Upper lobe of left lung (tissue), 6 donors: ENCODE data around the gene SLC5A1. TPM values are rescaled to one million over a fixed set of nuclear protein-coding genes. Genes with fewer than 3 reads are reported as not detected.
"Not testable (repeated sequence)": the region's sequence is repeated elsewhere in the genome, so short reads cannot be mapped to it uniquely, and the experiment has no call there.

Experiments used
- ATAC-seq, 2 donors: fragments of 200-7000 bp; cut with Tn5 transposase; one replicate each; pipeline ENCODE4 v1.9.1; 2022; ENCODE audit warnings: mild to moderate bottlenecking in 2 of 2, moderate library complexity in 2 of 2; ENCODE audit not compliant: low FRiP score in 2 of 2
- DNase-seq, 2 donors: peaks; one replicate each; pipeline ENCODE4 v3.0.0-alpha.2; 2019 to 2020
- H3K27ac ChIP-seq, 4 donors: fragments of 200-600 bp; sonication (generic); one replicate each; pipeline ENCODE4 v1.5.1; 2016 to 2019
- H3K27me3 ChIP-seq, 4 donors: fragments of 200-600 bp; sonication (generic); one replicate each; pipeline ENCODE4 v1.5.1; 2017 to 2019
- H3K36me3 ChIP-seq, 4 donors: fragments of 200-600 bp; sonication (generic); one replicate each; pipeline ENCODE4 v1.5.1; 2016 to 2019
- H3K4me1 ChIP-seq, 4 donors: fragments of 200-600 bp; sonication (generic); one replicate each; pipeline ENCODE4 v1.5.1; 2018 to 2019
- H3K4me3 ChIP-seq, 4 donors: fragments of 200-600 bp; sonication (generic); one replicate each; pipeline ENCODE4 v1.5.1; 2017 to 2019; ENCODE audit warnings: mild to moderate bottlenecking in 2 of 4, moderate library complexity in 1 of 4
- H3K9me3 ChIP-seq, 4 donors: fragments of 200-600 bp; sonication (generic); one replicate each; pipeline ENCODE4 v1.5.1; 2018 to 2019
- EP300 ChIP-seq, 4 donors: sonication (generic); formaldehyde crosslinking; IDR thresholded peaks; one replicate each; pipeline ENCODE4 v1.5.1; 2017; ENCODE audit warnings: antibody characterized with exemption in 4 of 4, control low read depth in 2 of 4
- POLR2A ChIP-seq, 4 donors: fragments of 450-650 bp; IDR thresholded peaks; one replicate each; pipeline ENCODE4 v1.5.1; 2016 to 2017; ENCODE audit warnings: antibody characterized with exemption in 4 of 4, mild to moderate bottlenecking in 2 of 4
- POLR2AphosphoS5 ChIP-seq, 2 donors: sonication (generic); formaldehyde crosslinking; IDR thresholded peaks; one replicate each; pipeline ENCODE4 v1.5.1; 2017; ENCODE audit warnings: antibody characterized with exemption in 2 of 2
- WGBS, 2 donors: methylation state at CpG; one replicate each; pipeline ENCODE4 v1.1.5; 2017 to 2018; 5-methylcytosine and 5-hydroxymethylcytosine counted together
- total RNA-seq, 6 donors: library from RNA; depleted of rRNA in 4 of 6; stranded (reverse); fragments of >200 nt in 4 of 6; gene quantifications; one replicate each; pipeline versions ENCODE4 v1.1.0 to v1.2.1, GENCODE V29; 2016 to 2021
- TF ChIP-seq, protein P1 (sequence below), 6 experiments: fragments of 450-650 bp in 4 of 6; fragments of 200-600 bp in 2 of 6; sonication (generic) in 2 of 6; IDR thresholded peaks; one replicate each; pipeline ENCODE4 v1.5.1; 2016 to 2019; ENCODE audit warnings: antibody characterized with exemption in 6 of 6
- donor health status: DM: no; HTN: no; CAD: no; lungs with moderate emphysema.
- donor health status: DM: no; HTN: yes; CAD: no; lungs with severe emphysema.

Gene SLC5A1
- total RNA-seq, 6 donors from 2014 or later: 1.1 to 10.0 (median 2.0) TPM; not detected in 1

DNA sequence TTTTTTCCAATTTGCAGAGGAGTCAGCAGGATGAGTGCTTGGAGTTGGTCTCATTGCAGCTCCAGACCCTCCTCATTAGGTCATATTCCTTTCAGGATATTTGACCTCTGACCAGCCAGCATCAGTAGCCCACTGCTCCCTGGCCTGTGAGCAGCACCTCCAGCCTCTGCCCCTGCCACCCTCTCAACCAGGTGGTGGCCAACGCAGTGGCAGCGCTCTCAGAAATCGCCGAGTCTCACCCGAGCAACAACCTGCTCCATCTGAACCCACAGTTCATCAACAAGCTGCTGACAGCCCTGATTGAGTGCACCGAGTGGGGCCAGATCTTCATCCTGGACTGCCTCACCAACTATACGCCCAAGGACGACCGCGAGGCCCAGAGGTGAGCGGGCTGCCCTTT, 89.1 kb downstream of the SLC5A1 start:
- DNase-seq (peak in 1 of 2 donors; percentile 44), ATAC-seq (no peak)
- no peaks in the 10 kb centered on the region for H3K27me3 ChIP-seq
- no peak for TF ChIP-seq POLR2A (IDR thresholded peaks at IDR 0.05)
- TF ChIP-seq, protein P1, sequence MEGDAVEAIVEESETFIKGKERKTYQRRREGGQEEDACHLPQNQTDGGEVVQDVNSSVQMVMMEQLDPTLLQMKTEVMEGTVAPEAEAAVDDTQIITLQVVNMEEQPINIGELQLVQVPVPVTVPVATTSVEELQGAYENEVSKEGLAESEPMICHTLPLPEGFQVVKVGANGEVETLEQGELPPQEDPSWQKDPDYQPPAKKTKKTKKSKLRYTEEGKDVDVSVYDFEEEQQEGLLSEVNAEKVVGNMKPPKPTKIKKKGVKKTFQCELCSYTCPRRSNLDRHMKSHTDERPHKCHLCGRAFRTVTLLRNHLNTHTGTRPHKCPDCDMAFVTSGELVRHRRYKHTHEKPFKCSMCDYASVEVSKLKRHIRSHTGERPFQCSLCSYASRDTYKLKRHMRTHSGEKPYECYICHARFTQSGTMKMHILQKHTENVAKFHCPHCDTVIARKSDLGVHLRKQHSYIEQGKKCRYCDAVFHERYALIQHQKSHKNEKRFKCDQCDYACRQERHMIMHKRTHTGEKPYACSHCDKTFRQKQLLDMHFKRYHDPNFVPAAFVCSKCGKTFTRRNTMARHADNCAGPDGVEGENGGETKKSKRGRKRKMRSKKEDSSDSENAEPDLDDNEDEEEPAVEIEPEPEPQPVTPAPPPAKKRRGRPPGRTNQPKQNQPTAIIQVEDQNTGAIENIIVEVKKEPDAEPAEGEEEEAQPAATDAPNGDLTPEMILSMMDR (IDR thresholded peaks at IDR 0.05): no peak
- TF ChIP-seq EP300 (IDR thresholded peaks at IDR 0.05): no peak
- TF ChIP-seq POLR2AphosphoS5 (IDR thresholded peaks at IDR 0.05): no peak
- 95 to 98% methylated on average over 8 to 11 of the region's 11 CpGs for WGBS, 2 donors
- no peak overlapping the region for H3K4me3 ChIP-seq
- H3K9me3 ChIP-seq: no peaks in the 10 kb centered on the region
- H3K4me1 ChIP-seq: no peaks in the 10 kb centered on the region
- no peaks in the 10 kb centered on the region for H3K36me3 ChIP-seq
- no peak overlapping the region for H3K27ac ChIP-seq

DNA sequence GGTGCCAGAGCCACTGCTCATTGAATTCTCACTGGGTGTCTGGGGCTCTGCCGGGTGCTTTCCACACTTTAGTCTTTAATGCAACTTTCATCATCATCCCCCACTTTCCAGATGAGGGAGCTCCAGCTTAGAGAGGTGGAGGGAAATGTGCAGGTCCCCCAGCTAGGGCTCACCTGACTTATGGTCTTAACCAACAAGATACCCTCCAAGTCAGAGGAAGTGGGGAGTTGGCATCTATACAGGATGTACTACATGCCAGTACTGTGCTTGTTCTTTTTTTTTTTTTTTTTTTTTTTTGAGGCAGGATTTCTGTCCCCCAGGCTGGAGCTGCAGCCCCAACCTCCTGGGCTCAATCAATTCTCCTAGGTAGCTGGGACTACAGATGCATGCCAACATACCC, 89.7 kb downstream of the SLC5A1 start:
- Histone ChIP-seq H3K4me3 (no peak overlapping the region), H3K27me3 (no peaks in the 10 kb centered on the region), H3K9me3 (no peaks in the 10 kb centered on the region), H3K36me3 (no peaks in the 10 kb centered on the region), H3K27ac (no peak overlapping the region), H3K4me1 (peaks cover 0 to 3% (median 0%) of the 10 kb centered on the region in 4 donors)
- ATAC-seq (no peak), DNase-seq (no peak)
- TF ChIP-seq, protein P1 (IDR thresholded peaks at IDR 0.05): no peak
- TF ChIP-seq POLR2A (IDR thresholded peaks at IDR 0.05) (no peak), POLR2AphosphoS5 (IDR thresholded peaks at IDR 0.05) (no peak), EP300 (IDR thresholded peaks at IDR 0.05) (no peak)
- 70 to 83% methylated on average over 1 of the region's 1 CpG for WGBS, 2 donors

DNA sequence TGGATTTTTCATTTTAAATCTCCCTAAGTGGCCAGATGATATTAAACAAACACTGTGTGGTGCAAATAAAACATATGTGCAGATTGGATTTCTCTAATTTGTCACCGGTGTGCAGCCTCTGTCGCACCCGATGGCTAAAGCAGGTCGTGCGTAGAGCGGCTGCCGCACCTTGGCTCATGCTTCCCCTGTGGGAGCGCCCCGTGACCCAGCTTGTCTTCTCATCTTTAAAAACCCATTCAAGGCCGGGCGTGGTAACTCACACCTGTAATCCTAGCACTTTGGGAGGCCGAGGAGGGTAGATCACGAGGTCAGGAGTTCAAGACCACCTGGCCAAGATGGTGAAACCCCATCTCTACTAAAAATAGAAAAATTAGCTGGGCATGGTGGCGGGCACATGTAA, 91.7 kb downstream of the SLC5A1 start:
- not testable (repeated sequence) for H3K36me3 ChIP-seq, H3K4me3 ChIP-seq, H3K27me3 ChIP-seq, H3K9me3 ChIP-seq, H3K27ac ChIP-seq, ATAC-seq, H3K4me1 ChIP-seq
- WGBS, 2 donors: 91 to 92% methylated on average over 12 to 14 of the region's 14 CpGs
- peak in 1 of 2 donors; percentile 43 for DNase-seq

DNA sequence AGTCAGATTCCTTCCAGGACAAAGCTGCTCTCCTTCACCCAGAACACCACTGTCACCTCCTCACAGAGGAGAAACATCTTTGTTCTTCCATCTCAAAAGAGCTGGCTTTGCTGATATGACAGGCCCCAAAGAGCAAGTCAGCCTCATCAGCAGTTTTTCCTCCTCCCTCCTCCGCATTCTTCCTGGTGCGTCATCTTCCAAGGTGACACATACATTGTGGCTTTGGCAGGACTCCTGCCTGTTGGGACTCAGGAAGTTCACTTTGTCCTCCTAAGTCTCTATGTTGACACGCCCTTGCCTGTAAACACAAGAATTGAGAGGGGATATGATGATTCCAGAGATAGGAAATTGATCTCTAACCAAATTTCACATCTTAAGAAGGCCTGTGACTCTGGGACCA, 92.9 kb downstream of the SLC5A1 start:
- H3K4me1 ChIP-seq, H3K27me3 ChIP-seq, ATAC-seq, H3K9me3 ChIP-seq, H3K36me3 ChIP-seq, H3K4me3 ChIP-seq, H3K27ac ChIP-seq, DNase-seq: not testable (repeated sequence)
- WGBS, 2 donors: 64 to 82% methylated on average over 3 of the region's 3 CpGs
- TF ChIP-seq POLR2AphosphoS5 (IDR thresholded peaks at IDR 0.05): peak; percentile 10 to 34

DNA sequence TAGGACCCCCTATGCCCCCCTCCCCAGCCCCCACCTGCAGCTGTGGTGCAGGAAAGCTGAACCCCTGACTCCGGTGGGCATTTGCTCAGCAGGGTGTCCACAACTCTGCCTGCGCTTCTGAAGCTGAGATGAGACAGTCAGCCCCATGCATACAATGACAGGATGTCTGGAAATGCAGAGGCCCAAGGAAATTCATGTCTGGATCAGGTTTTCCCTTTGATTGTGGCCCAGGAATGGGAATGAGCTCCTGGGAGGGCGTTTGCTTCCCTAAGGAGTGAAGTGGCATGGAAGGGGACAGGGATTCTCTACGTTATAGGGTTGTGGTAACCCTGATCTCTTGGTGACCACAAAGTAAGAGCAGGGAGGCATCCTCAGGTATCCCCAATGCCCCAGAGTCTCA, 93.8 kb downstream of the SLC5A1 start:
- peak overlapping the region in 1 of 4 donors; percentile 19 for H3K27ac ChIP-seq
- not testable (repeated sequence) for H3K9me3 ChIP-seq, H3K36me3 ChIP-seq, H3K4me3 ChIP-seq, H3K4me1 ChIP-seq, H3K27me3 ChIP-seq, ATAC-seq, DNase-seq
- WGBS, 2 donors: 82 to 87% methylated on average over 4 of the region's 4 CpGs

DNA sequence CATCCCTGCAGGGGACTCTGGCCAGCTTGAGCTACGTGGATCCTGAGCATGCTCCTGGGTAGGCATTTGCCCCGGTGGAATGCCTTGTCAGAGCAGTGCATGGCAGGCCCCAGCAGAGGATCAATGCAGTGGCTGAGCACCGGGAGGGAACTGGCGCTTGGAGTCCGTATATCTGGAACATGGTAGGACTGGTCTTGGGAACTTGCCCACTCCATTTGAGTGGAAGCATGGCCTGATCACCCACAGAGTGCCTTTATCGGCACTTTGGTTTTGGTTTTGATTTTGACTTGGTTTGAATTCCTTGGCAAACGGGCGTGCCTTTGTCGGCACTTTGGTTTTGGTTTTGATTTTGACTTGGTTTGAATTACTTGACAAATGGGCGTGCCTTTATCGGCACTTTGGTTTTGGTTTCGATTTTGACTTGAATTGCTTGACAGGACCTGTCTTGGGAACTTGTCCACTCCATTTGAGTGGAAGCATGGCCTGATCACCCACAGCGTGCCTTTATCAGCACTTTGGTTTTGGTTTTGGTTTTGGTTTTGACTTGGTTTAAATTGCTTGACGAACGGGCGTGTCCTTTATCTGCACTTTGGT, 94.8 kb downstream of the SLC5A1 start:
- 33 to 50% methylated on average over 15 to 16 of the region's 16 CpGs for WGBS, 2 donors

DNA sequence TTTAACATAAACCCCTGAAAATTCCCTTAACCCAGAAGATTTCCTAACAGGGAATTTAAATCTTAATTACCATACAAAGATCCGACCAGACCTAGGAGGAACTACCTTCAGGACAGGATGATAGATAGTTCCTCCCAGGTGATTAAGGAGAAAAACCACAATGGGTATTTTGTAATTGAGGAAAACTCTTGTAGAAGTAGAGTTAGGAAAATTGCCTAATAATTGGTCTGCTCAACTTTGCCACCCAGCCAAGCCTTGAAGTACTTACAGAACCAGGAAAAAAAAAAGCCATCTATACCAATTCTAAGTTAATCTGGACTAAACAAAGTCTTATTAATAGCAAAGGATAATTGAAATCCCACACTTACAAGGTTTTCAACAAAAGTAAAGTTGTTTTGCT, 95.5 kb downstream of the SLC5A1 start:
- 43 to 56% methylated on average over 1 of the region's 1 CpG for WGBS, 2 donors
- H3K4me3 ChIP-seq: peak overlapping the region in 3 of 4 donors; percentile 30 to 57 (median 41)

More for the DNA sequence above, 94.8 kb downstream of the SLC5A1 start:
- not testable (repeated sequence) for H3K36me3 ChIP-seq, H3K9me3 ChIP-seq, H3K27me3 ChIP-seq, H3K4me1 ChIP-seq
- DNase-seq (peak in 1 of 2 donors; percentile 38), ATAC-seq (peak in 1 of 2 donors; percentile 35)
- Histone ChIP-seq H3K4me3 (peak overlapping the region; percentile 27 to 57 (median 36)), H3K27ac (peak overlapping the region; percentile 47 to 69 (median 59))
- TF ChIP-seq POLR2AphosphoS5 (IDR thresholded peaks at IDR 0.05): peak in 1 of 2 donors; percentile 16

More for the DNA sequence above, 95.5 kb downstream of the SLC5A1 start:
- H3K36me3 ChIP-seq, ATAC-seq, H3K27me3 ChIP-seq, H3K4me1 ChIP-seq, H3K9me3 ChIP-seq, DNase-seq: not testable (repeated sequence)
- H3K27ac ChIP-seq: peak overlapping the region in 3 of 4 donors; percentile 47 to 69 (median 68)
